HG03095 (cell line): Measurements from ENCODE around the gene UNC5B.

Experiments used
- ATAC-seq: cut with Tn5 transposase; IDR thresholded peaks from one replicate; pipeline ENCODE4 v1.9.1; 2021; ENCODE audit warnings: moderate library complexity; ENCODE audit not compliant: unreplicated experiment

UNC5B gene

DNA sequence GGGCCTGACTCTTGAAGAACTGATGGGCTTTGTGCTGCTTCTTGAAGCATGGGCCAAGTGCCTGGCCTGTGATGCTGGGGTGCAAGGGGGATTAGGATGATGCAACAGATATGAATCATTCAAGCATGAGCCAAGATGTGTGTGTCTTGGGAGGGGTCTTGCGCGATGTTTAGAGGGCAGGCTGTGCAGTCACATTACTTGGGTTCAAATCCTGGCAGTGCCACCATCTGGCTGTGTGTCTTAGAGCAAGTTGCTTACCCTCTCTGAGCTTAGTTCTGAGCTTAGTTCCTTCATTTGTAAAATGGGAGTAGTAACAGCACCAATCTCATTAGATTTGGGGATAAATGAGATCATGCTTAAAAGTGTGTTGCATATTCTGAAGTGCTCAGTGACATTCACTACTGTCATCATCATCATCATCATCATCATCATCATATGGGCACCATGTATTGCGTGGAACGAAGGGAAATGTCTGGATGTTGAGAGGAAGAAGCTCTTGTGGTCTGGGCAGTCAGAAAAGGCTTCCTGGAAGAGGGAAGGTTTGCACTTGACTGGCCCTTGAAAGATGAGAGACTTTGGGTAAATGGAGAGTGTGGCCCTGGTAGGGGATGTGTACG, 9.3 kb downstream of the UNC5B start:
- ATAC-seq: no peak

- no peak for ATAC-seq
These were observed 10.4 kb downstream of the UNC5B start for GRCh38 chr10:71222601-71223346.

DNA sequence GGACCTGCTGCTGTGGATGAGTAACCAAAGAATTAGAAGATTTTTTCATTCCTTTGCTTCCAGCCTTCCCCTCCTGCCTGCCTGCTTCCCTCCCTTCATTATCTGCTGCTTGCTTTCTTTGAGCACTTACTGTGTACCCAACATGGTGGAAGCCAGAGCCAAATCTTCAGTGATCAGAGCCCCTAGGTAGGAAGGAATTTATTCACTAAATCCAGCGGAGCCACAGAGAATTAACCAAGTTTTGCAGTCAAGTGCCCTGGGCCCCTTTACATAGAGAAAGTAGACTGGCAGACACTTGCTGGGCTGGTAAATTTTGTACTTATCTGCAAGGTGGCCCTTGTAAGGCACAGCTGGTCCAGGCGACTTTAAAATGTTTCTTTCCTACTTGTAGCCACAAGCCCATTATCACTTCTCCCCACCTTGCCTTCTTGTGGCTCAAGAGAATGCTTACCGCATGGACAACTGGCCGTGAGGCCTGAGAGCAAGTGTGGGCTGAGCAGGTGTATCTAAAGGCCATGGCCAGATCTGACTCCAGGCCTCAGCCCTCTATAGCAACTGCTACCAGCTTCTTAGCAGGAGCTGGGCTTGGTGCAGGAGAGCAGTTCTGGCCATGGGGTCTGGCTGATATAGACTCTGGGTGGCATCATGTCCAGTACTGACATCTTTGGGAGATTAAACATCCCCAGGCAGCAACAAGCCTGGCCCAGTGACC, 11.1 kb downstream of the UNC5B start:
- no peak for ATAC-seq

GRCh38 chr10:71225291-71226058, 13.1 kb downstream of the UNC5B start:
- ATAC-seq: no peak

DNA sequence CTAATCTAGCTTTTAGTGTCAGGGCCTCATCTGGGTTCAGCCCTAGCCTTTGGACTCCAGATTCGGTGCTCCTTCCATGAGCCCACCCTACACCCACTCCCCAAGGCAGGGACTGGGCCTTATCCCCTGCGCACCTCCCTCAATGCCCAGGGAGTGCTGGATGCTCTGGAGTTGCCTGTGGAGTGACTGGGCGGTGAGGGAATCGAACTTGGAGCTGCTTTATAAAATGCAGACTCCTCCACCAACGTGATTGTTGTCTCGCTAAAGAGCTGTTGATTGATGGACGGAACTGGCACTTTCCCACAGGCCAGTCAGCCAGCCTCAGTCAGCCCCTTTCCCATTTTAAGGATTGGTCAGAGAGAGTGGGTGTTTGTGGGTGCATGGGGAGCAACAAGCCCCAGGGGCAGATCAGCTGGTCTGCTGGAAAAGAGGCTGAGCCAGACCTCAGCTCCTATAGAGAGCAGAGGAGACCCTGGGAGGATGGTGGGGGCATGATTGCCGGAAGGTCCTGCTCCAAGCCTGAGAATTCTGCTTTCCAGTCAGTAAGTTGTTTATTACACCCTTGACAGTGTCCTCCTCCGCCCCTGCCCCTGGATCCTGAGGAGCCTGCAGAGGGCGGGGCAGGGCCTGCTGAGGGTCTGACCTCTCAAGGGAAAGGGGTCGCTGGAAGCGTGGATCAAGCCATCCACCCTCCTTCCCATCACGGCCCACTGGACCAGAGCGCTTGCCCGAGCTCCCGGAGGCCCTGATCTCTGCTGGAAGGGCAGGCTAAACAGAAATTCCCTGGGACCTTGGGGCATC, 16.7 kb downstream of the UNC5B start:
- ATAC-seq: no peak

DNA sequence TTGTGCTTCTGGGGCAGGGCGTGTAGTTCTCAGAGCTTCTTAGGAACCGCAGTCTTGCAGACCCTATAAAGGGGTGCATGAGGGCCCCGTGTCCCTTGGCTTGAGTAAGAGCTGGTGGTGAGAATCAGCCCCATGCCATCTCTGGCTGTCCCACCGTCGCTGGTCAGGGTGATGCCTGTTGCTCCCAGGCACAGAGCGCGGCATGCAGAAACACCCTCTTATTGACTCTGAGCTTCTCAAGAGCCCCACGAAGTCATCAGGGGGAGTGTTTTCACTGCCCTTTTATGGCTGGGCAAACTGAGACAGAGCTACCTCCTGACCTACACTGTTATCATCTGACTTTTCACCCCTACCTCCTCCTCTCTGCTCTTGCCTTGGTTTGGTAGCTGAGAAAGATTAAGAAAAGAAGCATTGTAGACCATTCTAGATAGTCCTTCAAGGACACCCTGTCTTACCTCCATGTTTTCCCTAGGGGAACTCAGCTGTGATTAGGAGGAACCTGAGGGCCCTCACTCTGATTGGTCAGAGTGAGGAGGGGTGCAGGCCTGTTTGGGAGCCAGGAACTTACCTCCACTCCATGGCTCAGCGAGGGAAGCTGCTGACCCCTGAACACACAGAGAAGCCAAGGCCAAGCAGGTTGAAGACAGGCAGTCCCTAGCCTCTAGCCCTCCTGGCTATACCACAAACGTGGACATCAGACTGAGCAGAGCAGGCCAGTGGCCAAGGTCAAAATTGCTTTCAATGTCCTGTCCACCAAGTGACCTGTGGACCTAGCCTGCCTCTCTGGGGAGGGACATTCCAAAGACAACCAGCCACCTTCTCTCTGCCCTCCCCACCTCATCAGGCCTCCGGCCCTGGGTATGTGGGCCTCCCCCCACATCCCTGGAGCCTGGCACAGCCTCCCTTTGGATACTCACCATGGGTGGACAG, 17.6 kb downstream of the UNC5B start:
- ATAC-seq: no peak

GRCh38 chr10:71230656-71231025, 18.3 kb downstream of the UNC5B start:
- ATAC-seq: no peak

- ATAC-seq: no peak
These were observed 18.8 kb downstream of the UNC5B start for GRCh38 chr10:71231206-71231605.

DNA sequence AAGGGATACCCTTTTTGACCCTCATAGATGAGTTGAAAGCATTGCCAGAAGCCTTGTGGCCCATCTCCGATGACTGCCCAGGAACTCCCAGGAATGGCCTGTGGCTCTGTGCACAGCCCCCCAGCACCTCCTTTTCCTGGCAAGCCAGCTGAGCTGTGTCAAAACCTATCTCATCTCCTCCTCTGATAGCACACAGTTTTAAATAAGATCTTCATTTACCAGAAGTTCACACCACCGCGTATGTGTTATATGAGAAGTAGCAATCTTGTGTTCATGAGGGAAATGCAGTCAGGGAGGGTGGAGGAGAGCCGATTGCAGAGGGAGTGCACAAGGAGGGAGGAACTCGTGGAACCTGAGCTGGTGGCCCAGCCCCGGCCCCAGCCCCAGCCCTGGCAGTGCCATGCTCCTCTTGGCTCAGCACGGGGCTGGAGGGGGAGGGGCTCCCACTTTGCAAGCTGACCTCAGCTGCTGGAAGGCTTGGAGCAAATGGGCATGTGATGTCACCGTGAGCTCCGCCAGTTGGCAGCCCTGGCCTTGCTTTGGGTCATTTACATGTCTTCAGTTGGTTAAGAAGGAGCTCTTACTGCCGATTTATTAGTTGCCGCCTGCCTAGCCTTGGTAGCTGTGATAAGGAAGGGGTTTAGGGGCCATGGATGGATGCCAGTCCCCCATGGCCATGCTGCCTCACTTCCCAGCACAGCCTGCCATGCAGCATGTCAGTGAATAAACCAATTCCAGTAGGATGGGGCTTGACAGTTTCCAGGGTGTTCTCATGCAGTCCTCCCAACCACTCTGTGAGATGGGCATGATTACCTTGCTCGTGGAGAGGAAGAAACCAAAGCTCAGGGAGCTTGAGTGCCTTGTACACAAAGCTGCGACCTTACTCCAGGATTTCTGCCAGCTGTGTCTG, 20.0 kb downstream of the UNC5B start:
- no peak for ATAC-seq

DNA sequence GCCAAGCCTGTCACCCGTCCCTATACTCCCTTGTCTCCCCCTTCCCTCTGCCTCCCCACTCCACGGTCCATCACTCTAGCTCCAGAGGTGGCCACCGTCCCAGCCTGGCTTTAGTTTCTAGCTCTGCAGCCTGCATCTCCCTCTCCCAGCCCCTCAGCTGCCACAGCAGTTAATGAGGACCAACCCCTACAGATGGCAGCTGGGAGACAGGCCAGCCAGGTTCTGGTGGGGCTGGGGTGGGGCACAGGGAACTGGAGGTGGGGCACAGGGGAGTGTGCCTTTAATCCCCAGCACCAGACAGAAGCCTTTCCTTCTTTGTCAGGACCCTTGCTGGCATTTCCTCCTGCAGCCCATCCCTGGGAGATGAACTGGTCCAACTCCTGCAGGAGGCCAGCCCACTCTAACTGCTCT, 21.1 kb downstream of the UNC5B start:
- no peak for ATAC-seq

GRCh38 chr10:71234004-71234894, 21.9 kb downstream of the UNC5B start:
- ATAC-seq: no peak

GRCh38 chr10:71234970-71235685, 22.8 kb downstream of the UNC5B start:
- no peak for ATAC-seq

GRCh38 chr10:71235808-71236207, 23.4 kb downstream of the UNC5B start:
- no peak for ATAC-seq

DNA sequence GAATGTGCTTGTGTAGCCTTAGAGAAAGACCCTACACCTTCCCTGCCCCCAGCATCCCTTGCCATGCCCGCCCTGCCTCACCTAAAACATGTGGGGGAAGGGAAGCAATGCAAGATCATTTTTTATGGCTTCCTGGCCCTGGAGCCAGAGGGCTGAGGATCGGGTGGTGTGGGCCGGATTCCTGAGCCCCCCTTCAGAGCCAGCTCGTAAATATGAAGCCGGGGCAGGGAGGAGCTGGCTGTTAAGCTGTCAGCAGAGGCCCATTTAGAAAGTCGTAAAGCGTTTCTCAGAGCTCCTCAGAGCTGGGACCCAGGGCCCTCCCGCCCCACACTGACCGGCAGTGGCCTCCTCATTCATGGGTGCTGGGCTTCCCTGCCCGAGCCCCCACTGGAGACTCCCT, 23.9 kb downstream of the UNC5B start:
- ATAC-seq: no peak

DNA sequence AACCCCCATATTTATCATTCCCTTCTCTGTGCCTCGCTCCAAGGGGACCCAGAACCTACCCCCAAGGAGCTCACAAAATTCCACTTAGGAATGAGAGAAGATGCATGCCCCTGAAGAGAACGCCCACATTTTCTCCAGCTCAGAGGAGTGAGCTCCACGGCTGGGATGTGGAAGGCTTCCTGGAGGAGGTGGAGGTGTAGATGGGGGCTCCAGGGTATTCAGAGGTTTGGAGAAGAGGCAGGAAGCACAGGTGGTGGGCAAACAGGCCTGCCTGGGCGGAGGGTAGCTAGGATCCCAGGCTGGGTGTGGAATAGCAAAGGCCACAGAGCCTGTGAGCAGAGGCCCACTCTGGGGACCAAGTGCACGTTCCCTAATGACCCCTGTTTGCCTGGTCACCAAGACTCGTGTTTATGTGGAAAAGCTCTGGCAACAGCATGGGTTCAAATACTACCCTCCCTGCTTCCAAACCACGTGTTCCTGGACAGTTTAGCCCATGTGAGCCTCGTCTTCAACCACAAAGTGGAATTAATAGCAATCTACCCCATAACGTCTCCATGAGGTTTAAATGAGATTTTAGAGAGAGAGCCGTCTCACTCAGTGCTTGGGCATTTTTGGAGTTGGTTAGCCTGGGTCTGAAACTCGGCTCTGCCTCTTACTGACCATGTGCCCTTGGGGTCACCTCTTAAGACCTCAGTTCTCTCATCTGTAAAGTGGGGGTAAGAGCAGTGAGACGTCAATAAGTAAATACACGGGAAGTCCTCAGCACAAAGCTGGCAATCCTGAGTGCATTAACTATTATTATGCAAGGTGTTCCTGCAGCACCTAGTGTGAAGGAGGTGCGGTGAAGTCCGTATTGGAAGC, 24.7 kb downstream of the UNC5B start:
- no peak for ATAC-seq
